Calu3 (cell line): ENCODE measurements around the gene PTBP1. TPM values are rescaled to one million over a fixed set of nuclear protein-coding genes. Genes with fewer than 3 reads are reported as not detected.
A peak's percentile ranks its signal among the peaks of the same experiment; 100 is the strongest.

Experiments
- BruUV-seq: library from RNA; stranded (reverse); fragments of 400-500 nt; replicated peaks from 2 replicates; lab custom pipeline; 2021; lab: Mats Ljungman, UMichigan
- CTCF ChIA-PET: fragments of 300-600 bp; sonication (Branson Sonifier 250); formaldehyde crosslinking; loops from one replicate; lab custom pipeline; 2022; ENCODE audit warnings: antibody characterized with exemption; lab: Charles Lee
- DNase-seq: peaks from one replicate; pipeline ENCODE4 v3.0.0; 2022
- H3K27ac Mint-ChIP-seq: one replicate; pipeline ENCODE4 v1.8.0; 2022; ENCODE audit warnings: mixed read lengths; ENCODE audit not compliant: unreplicated experiment
- H3K27me3 Mint-ChIP-seq: one replicate; pipeline ENCODE4 v1.8.0; 2022; ENCODE audit warnings: mixed read lengths; ENCODE audit not compliant: unreplicated experiment
- H3K36me3 Mint-ChIP-seq: one replicate; pipeline ENCODE4 v1.8.0; 2022; ENCODE audit warnings: mild to moderate bottlenecking, moderate library complexity, mixed read lengths; ENCODE audit not compliant: insufficient read depth, unreplicated experiment
- H3K4me1 Mint-ChIP-seq: one replicate; pipeline ENCODE4 v1.8.0; 2022; ENCODE audit warnings: mild to moderate bottlenecking, low read depth, mixed read lengths; ENCODE audit not compliant: unreplicated experiment
- H3K4me3 Mint-ChIP-seq: one replicate; pipeline ENCODE4 v1.8.0; 2022; ENCODE audit warnings: mild to moderate bottlenecking, low read depth, moderate library complexity, mixed read lengths; ENCODE audit not compliant: unreplicated experiment
- H3K9me3 Mint-ChIP-seq: one replicate; pipeline ENCODE4 v1.8.0; 2022; ENCODE audit warnings: low read depth, mixed read lengths; ENCODE audit not compliant: unreplicated experiment
- intact Hi-C: fragments of 100-400 bp; cut with micrococcal nuclease; formaldehyde crosslinking; loops from one replicate; pipeline ENCODE4 v1.10.0; 2022; ENCODE audit not compliant: unreplicated experiment
- total RNA-seq: library from RNA; stranded (reverse); gene quantifications from 2 replicates; pipeline ENCODE4 v1.2.3, GENCODE V29; 2022
- TF ChIP-seq, protein P1 (sequence below): fragments of 200-600 bp; IDR thresholded peaks from one replicate; pipeline ENCODE4 v1.8.0; 2022; ENCODE audit warnings: antibody characterized with exemption; ENCODE audit not compliant: unreplicated experiment

Gene PTBP1
- total RNA-seq, 1 experiment from 2014 or later, result 409 TPM

DNA sequence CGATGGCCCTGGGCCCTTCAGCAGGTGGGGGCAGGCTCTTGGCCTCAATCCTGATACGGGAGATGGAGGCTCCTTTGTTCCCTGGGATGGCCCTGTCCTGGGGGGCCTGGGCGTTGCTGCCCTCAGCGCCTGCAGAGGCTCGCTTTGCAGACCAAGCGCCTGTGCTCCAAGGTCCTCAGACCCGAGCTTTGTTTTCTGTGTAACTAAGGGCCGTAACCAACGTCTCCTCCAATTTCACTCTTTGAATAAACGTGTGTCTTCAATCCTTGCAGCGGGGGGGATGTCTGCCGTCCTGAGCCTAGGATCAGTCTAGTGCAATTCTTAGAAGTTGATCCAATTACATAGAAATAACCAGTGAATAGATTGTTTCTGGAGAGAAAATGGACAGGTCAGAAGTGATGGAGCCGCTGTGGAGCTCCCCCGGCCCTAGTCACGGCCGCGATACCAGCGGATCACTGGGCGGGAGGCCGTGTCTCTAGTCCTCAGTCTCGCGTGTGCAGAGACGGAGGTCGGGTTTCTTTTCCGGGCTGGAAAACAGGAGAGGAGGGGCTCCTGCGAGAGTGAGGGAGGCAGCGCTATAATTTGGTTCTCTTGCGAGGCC lies 5.3 kb downstream of the PTBP1 start:
- peaks cover 10% of the 10 kb centered on the region for H3K4me1 Mint-ChIP-seq
- H3K27me3 Mint-ChIP-seq, result no peaks in the 10 kb centered on the region
- peak overlapping the region; percentile 77 for H3K4me3 Mint-ChIP-seq
- H3K27ac Mint-ChIP-seq, result no peak overlapping the region
- peaks cover 77% of the 10 kb centered on the region for H3K36me3 Mint-ChIP-seq
- no peak for DNase-seq
- intact Hi-C loops, result no loop called here
- TF ChIP-seq, protein P1, sequence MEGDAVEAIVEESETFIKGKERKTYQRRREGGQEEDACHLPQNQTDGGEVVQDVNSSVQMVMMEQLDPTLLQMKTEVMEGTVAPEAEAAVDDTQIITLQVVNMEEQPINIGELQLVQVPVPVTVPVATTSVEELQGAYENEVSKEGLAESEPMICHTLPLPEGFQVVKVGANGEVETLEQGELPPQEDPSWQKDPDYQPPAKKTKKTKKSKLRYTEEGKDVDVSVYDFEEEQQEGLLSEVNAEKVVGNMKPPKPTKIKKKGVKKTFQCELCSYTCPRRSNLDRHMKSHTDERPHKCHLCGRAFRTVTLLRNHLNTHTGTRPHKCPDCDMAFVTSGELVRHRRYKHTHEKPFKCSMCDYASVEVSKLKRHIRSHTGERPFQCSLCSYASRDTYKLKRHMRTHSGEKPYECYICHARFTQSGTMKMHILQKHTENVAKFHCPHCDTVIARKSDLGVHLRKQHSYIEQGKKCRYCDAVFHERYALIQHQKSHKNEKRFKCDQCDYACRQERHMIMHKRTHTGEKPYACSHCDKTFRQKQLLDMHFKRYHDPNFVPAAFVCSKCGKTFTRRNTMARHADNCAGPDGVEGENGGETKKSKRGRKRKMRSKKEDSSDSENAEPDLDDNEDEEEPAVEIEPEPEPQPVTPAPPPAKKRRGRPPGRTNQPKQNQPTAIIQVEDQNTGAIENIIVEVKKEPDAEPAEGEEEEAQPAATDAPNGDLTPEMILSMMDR, result no peak
- CTCF ChIA-PET, result no interaction called here
- H3K9me3 Mint-ChIP-seq, result no peaks in the 10 kb centered on the region
- no TSS peak for BruUV-seq

DNA sequence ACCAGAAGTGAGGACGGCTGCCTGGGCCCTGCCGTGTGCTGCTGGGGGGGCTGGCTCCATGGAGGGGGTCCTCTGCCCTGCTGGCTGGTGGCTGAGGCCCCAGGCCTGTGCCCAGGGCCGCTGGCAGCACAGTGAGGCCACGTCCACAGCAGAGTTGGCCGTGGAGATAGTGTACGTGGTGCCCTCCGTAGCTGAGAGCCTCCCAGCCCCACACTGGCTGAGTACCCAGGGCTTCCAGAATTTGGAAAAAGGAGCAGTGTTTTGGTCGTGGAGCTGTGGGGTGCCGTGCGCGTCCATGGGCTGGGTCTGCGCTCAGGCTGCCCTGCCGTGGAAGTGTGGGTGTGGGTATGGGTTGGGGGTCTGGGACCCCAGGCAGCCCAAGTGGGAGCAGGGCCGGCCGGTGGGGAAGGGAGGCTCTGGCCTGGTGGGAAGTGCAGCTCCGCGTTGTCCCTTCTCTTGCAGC lies 5.9 kb downstream of the PTBP1 start:
- DNase-seq, result no peak
- Mint-ChIP-seq H3K4me3 (no peak overlapping the region), H3K27ac (no peak overlapping the region), H3K36me3 (peaks cover 81% of the 10 kb centered on the region), H3K27me3 (no peaks in the 10 kb centered on the region), H3K4me1 (peaks cover 10% of the 10 kb centered on the region), H3K9me3 (no peaks in the 10 kb centered on the region)
- intact Hi-C loops, result no loop called here
- BruUV-seq, result no TSS peak
- TF ChIP-seq, protein P1, result no peak
- CTCF ChIA-PET, result no interaction called here

DNA sequence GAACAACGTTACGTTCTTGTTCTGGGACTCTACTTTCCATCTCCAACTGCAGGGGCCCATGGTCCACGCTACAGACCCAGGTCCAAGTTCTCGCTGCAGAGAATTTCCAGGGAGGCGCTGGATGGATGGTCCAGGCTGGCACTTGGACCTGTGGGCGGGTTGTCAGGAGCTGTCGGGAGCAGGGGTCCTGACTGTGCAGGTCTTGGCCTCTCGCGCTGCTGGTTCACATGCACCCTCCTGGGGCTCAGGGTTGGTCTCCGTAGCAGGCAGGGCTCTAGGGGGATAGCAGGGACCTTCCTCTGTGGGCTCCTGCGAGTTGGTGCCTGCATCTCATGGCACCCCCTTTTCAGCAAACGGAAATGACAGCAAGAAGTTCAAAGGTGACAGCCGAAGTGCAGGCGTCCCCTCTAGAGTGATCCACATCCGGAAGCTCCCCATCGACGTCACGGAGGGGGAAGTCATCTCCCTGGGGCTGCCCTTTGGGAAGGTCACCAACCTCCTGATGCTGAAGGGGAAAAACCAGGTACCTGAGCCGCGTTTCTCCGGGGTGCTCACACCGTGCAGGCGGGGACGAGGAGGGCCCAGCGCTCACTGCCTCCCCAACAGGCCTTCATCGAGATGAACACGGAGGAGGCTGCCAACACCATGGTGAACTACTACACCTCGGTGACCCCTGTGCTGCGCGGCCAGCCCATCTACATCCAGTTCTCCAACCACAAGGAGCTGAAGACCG lies 6.6 kb downstream of the PTBP1 start:
- BruUV-seq, result no TSS peak
- no peak overlapping the region for H3K4me3 Mint-ChIP-seq
- no peaks in the 10 kb centered on the region for H3K27me3 Mint-ChIP-seq
- H3K4me1 Mint-ChIP-seq, result peaks cover 10% of the 10 kb centered on the region
- no peaks in the 10 kb centered on the region for H3K9me3 Mint-ChIP-seq
- H3K36me3 Mint-ChIP-seq, result peaks cover 76% of the 10 kb centered on the region
- no peak overlapping the region for H3K27ac Mint-ChIP-seq
- TF ChIP-seq, protein P1, result no peak
- intact Hi-C loops, result no loop called here
- DNase-seq, result no peak
- CTCF ChIA-PET, result no interaction called here

DNA sequence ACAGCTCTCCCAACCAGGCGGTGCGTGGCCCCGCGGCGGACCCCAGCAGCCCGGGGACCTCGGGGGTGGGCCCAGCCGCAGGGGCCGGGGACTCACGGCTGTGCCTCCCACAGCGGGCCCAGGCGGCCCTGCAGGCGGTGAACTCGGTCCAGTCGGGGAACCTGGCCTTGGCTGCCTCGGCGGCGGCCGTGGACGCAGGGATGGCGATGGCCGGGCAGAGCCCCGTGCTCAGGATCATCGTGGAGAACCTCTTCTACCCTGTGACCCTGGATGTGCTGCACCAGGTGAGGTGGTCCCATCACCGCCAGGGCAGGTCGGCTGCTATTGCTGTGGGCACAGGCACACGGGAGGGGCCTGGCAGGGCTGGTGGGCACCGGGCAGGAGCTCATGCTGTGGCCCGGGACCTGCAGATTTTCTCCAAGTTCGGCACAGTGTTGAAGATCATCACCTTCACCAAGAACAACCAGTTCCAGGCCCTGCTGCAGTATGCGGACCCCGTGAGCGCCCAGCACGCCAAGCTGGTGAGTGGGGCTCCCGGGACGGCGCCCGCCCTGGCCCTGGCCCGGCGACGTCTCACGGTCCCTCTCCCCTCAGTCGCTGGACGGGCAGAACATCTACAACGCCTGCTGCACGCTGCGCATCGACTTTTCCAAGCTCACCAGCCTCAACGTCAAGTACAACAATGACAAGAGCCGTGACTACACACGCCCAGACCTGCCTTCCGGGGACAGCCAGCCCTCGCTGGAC lies 7.3 kb downstream of the PTBP1 start:
- H3K27me3 Mint-ChIP-seq, result no peaks in the 10 kb centered on the region
- peaks cover 73% of the 10 kb centered on the region for H3K36me3 Mint-ChIP-seq
- H3K4me3 Mint-ChIP-seq, result no peak overlapping the region
- CTCF ChIA-PET, result no interaction called here
- no peak for DNase-seq
- peaks cover 10% of the 10 kb centered on the region for H3K4me1 Mint-ChIP-seq
- TF ChIP-seq, protein P1, result no peak
- H3K27ac Mint-ChIP-seq, result no peak overlapping the region
- BruUV-seq, result no TSS peak
- H3K9me3 Mint-ChIP-seq, result no peaks in the 10 kb centered on the region
- intact Hi-C loops, result no loop called here
